ENCODE data around the gene TENT5A.
"Not testable (repeated sequence)": the region's sequence is repeated elsewhere in the genome, so short reads cannot be mapped to it uniquely, and the experiment has no call there.

The TENT5A gene

DNA sequence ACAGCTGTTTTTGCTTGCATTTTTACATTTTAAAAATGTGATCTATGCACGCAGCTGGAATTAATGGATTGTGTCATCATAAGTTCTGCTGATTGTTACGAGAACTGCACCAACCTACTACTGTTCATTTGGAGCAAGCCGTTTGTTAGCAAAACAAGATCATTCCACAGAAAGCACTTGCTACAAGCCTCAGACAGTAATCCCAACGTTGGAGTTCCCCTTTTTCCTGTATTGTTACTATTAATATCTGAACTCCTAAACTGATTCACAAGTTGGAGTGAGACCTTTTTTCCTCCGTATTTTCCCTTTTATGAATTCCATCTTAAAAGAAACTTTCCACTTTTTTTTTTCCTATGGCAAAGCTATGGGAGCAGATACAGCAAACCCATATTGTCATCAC lies 3.5 kb downstream of the TENT5A start:
- Histone ChIP-seq H3K27ac (ENCODE audit: low read depth, low read length) (no peak overlapping the region), H3K4me3 (ENCODE audit: low read depth in 1 of 2, low read length in 2 of 2) (peak overlapping the region; percentile 9 to 92), H3K4me1 (ENCODE audit: insufficient read depth, low read length) (peaks cover 31% of the 10 kb centered on the region), H3K9ac (ENCODE audit: low read length) (peak overlapping the region; percentile 51), H3K36me3 (ENCODE audit: insufficient read depth, low read length) (no peaks in the 10 kb centered on the region), H3K27me3 (ENCODE audit: control insufficient read depth in 1 of 2, insufficient read depth in 2 of 2, low read length in 2 of 2) (no peaks in the 10 kb centered on the region), H3K9me3 (ENCODE audit: low read length) (no peaks in the 10 kb centered on the region)

DNA sequence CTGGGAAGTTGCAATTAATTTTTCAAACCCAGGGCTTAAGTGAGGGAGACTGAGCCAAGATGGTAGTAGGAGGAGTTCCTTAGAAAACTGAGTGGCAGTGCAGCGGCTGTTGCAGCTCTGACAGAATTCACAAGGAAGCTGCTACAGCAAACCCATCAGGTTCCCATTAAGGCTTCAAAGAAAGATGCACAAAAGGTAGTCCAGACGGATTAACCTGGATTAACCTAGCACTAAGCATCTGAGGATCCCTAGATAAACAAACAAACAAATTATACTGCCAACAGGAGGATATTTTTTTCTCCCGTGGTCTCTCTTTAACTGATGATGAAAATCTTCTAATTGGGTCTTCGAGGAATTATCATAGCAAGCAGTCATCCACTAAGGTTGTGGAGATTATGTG lies 5.2 kb downstream of the TENT5A start:
- H3K4me3 ChIP-seq (ENCODE audit: low read depth in 1 of 2, low read length in 2 of 2): no peak overlapping the region

DNA sequence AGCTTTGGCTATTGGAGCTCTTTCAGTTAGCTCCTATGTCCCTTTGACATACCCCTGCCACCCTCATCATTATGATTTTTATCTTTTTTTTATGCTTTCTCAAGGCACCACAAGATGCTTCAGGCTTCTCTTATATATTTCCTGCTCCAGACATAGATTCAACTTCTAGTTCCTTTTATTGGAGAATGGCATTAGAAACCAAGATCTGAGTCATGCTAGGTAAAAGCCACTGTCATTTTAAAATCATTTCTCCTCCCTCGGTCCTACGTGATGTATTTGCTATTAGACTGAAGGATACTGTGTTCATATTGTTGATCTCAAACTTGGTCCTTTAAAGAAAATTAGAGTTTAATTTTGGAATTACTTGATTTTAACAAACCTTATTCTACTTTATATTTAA lies 8.3 kb downstream of the TENT5A start:
- Histone ChIP-seq H3K4me1 (ENCODE audit: insufficient read depth, low read length) (peaks cover 19% of the 10 kb centered on the region), H3K9ac (ENCODE audit: low read length) (no peak overlapping the region), H3K27ac (ENCODE audit: low read depth, low read length) (no peak overlapping the region), H3K27me3 (ENCODE audit: control insufficient read depth in 1 of 2, insufficient read depth in 2 of 2, low read length in 2 of 2) (no peaks in the 10 kb centered on the region), H3K9me3 (ENCODE audit: low read length) (no peaks in the 10 kb centered on the region), H3K36me3 (ENCODE audit: insufficient read depth, low read length) (no peaks in the 10 kb centered on the region), H3K4me3 (ENCODE audit: low read depth in 1 of 2, low read length in 2 of 2) (no peak overlapping the region)

More for the DNA sequence above, 5.2 kb downstream of the TENT5A start:
- Histone ChIP-seq H3K27ac (ENCODE audit: low read depth, low read length) (no peak overlapping the region), H3K36me3 (ENCODE audit: insufficient read depth, low read length) (no peaks in the 10 kb centered on the region), H3K9me3 (ENCODE audit: low read length) (no peaks in the 10 kb centered on the region), H3K9ac (ENCODE audit: low read length) (no peak overlapping the region), H3K4me1 (ENCODE audit: insufficient read depth, low read length) (peaks cover 30% of the 10 kb centered on the region), H3K27me3 (ENCODE audit: control insufficient read depth in 1 of 2, insufficient read depth in 2 of 2, low read length in 2 of 2) (no peaks in the 10 kb centered on the region)

DNA sequence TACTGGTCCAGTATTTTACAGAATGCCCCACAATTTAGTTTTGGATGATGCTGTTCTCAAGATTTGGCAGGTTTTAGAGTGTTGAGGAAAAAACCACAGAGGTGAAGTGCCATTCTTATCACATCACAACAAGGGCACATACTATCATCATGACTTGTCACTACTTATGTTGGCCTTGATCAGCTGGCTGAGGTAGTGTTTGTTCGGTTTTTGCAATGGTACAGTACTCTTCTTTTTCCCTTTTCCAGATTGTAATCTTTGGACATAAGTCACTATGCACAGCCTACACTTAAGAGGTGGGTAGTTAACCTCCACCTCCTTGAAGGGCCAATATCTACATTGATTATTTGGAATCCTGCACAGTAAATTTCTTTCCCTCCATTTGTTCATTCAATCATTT lies 8.8 kb downstream of the TENT5A start:
- H3K27me3 ChIP-seq (ENCODE audit: control insufficient read depth in 1 of 2, insufficient read depth in 2 of 2, low read length in 2 of 2): no peaks in the 10 kb centered on the region
- H3K9ac ChIP-seq (ENCODE audit: low read length): no peak overlapping the region
- no peak overlapping the region for H3K4me3 ChIP-seq (ENCODE audit: low read depth in 1 of 2, low read length in 2 of 2)
- no peak overlapping the region for H3K27ac ChIP-seq (ENCODE audit: low read depth, low read length)
- H3K9me3 ChIP-seq (ENCODE audit: low read length): no peaks in the 10 kb centered on the region
- H3K36me3 ChIP-seq (ENCODE audit: insufficient read depth, low read length): no peaks in the 10 kb centered on the region
- H3K4me1 ChIP-seq (ENCODE audit: insufficient read depth, low read length): peaks cover 14% of the 10 kb centered on the region

DNA sequence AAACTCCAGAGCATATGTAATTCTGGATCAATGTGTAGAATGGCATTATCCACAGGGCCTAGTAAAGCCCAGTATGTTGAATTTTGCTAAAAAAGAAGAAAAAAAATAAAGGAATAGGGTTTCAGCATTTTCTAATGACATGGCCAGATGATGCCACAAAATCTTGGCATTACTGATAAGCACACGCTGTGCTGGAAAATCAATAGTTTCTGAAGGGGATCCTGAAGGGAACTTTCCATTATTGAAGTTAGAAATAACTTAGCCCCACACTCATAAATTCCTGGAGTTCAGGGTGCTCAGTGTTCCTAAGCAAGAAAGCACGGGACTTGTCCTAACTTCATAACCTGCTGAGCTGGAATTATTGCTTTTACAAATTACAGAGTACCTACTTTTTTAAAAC lies 10.8 kb downstream of the TENT5A start:
- H3K27ac ChIP-seq (ENCODE audit: low read depth, low read length): no peak overlapping the region
- no peaks in the 10 kb centered on the region for H3K36me3 ChIP-seq (ENCODE audit: insufficient read depth, low read length)
- peaks cover 5% of the 10 kb centered on the region for H3K4me1 ChIP-seq (ENCODE audit: insufficient read depth, low read length)
- no peak overlapping the region for H3K4me3 ChIP-seq (ENCODE audit: low read depth in 1 of 2, low read length in 2 of 2)
- no peaks in the 10 kb centered on the region for H3K27me3 ChIP-seq (ENCODE audit: control insufficient read depth in 1 of 2, insufficient read depth in 2 of 2, low read length in 2 of 2)
- H3K9me3 ChIP-seq (ENCODE audit: low read length): no peaks in the 10 kb centered on the region
- no peak overlapping the region for H3K9ac ChIP-seq (ENCODE audit: low read length)

DNA sequence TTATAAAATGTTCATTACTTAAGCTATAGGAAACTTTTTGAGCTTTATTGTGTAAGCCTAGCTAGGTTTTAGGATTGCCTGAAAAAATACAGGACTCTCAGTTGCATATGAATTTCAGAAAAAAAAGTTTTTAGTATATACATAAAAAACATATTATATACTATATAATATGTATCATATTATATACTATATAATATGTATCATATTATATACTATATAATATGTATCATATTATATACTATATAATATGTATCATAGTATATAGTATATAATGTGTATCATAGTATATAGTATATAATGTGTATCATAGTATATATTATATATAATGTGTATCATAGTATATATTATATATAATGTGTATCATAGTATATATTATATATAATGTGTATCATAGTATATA lies 11.9 kb downstream of the TENT5A start:
- not testable (repeated sequence) for H3K27me3 ChIP-seq (ENCODE audit: control insufficient read depth in 1 of 2, insufficient read depth in 2 of 2, low read length in 2 of 2); H3K36me3 ChIP-seq (ENCODE audit: insufficient read depth, low read length); H3K27ac ChIP-seq (ENCODE audit: low read depth, low read length); H3K9me3 ChIP-seq (ENCODE audit: low read length); H3K4me3 ChIP-seq (ENCODE audit: low read depth in 1 of 2, low read length in 2 of 2); H3K4me1 ChIP-seq (ENCODE audit: insufficient read depth, low read length); H3K9ac ChIP-seq (ENCODE audit: low read length)

DNA sequence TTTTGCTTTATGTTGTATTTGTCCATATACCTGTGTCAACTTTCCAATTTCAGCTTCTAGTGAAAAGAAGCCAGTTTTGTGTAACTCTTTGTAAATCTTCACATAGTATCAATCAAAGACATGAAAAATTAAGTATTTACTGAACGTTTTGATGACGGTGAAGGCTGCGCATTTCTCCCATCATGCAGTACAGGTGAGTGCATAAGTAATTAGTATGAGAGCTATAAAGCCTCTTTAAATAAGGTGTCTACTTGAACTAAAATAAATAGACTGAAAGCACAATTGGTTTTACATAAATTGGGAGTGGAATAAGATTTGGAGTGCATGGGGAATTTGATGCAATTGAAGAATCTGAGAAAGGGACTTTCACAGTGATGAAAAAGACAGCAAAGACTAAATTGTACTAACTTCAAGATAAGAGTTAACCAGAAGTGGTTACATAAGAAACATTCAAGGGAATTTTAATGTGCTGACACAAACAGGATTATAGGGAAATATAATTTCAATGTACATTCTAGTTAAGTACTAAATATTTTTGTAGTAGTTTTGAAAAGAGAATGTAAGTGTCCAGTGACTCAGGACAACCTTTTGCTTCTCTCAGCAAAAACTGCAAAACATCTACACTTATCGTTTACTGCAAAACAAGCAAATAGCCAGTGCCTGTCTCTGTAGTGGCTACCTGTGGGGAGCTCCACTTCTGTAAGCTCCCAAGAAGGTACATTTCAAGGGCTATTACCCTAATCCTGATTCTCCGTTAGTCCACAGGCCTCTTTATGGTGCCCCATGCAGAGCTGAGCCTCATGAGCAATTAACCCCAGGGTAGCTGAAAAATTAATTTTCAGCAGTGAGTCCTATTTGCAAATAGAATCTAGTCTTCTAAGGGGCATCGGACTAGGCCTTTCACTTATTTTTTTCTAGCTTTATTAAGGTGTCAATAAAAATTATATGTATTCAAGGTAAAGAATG lies 13.0 kb downstream of the TENT5A start:
- H3K9ac ChIP-seq (ENCODE audit: low read length): no peak overlapping the region
- no peak overlapping the region for H3K4me3 ChIP-seq (ENCODE audit: low read depth in 1 of 2, low read length in 2 of 2)
- no peaks in the 10 kb centered on the region for H3K9me3 ChIP-seq (ENCODE audit: low read length)
- no peaks in the 10 kb centered on the region for H3K36me3 ChIP-seq (ENCODE audit: insufficient read depth, low read length)
- H3K27me3 ChIP-seq (ENCODE audit: control insufficient read depth in 1 of 2, insufficient read depth in 2 of 2, low read length in 2 of 2): no peaks in the 10 kb centered on the region
- no peaks in the 10 kb centered on the region for H3K4me1 ChIP-seq (ENCODE audit: insufficient read depth, low read length)
- H3K27ac ChIP-seq (ENCODE audit: low read depth, low read length): no peak overlapping the region

DNA sequence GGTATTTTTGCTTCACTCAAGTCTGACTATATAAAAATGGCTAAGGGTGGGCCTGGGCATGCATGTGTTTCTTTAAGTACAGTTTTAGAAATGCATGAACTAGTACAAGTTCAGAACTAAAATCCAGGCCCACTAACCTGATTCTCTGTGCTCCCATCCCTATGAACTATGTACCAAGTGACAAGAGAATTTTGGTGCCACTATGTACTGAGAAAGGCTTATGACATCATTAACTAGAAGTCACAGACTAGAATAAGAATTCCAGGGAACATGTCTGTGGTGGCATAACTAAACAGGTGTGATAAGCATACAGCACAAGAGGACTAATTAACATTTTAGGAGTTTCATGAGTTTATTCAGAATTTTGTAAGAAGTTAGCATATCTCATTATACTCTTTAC lies 16.1 kb downstream of the TENT5A start:
- H3K4me3 ChIP-seq (ENCODE audit: low read depth in 1 of 2, low read length in 2 of 2): no peak overlapping the region
- H3K36me3 ChIP-seq (ENCODE audit: insufficient read depth, low read length): no peaks in the 10 kb centered on the region
- H3K27me3 ChIP-seq (ENCODE audit: control insufficient read depth in 1 of 2, insufficient read depth in 2 of 2, low read length in 2 of 2): no peaks in the 10 kb centered on the region
- H3K9ac ChIP-seq (ENCODE audit: low read length): no peak overlapping the region
- H3K27ac ChIP-seq (ENCODE audit: low read depth, low read length): no peak overlapping the region
- peaks cover 5% of the 10 kb centered on the region for H3K4me1 ChIP-seq (ENCODE audit: insufficient read depth, low read length)
- H3K9me3 ChIP-seq (ENCODE audit: low read length): no peaks in the 10 kb centered on the region

DNA sequence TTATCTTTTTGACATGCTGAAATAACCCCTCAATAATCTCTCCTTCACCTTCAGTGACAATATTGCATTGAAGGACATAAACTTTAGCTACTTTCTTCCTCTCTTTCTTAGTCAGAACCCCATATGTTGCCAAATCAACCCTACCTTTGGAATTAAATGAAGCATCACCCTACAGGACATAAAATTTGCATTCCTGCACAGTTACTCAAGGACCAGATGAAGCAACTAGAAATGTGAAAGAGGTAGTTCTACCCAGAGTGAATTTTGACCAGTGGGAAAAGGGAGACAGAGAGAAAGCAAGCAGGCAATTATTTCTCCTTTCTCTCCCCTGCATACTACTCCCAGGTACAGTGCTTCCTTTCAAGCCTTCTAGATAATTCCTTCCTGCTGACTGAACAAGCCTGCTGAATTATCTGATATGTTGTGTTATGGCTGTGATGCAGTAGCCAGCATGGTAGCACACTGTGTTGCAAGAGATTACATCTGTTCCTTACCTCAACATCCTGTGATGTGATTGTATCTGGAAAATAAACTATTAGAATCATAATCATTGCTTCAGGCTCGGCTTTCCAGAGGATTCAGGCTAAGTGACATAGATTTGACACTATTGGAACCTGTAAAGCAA lies 16.6 kb downstream of the TENT5A start:
- no peaks in the 10 kb centered on the region for H3K9me3 ChIP-seq (ENCODE audit: low read length)
- peaks cover 5% of the 10 kb centered on the region for H3K4me1 ChIP-seq (ENCODE audit: insufficient read depth, low read length)
- no peaks in the 10 kb centered on the region for H3K27me3 ChIP-seq (ENCODE audit: control insufficient read depth in 1 of 2, insufficient read depth in 2 of 2, low read length in 2 of 2)
- H3K4me3 ChIP-seq (ENCODE audit: low read depth in 1 of 2, low read length in 2 of 2): no peak overlapping the region
- H3K36me3 ChIP-seq (ENCODE audit: insufficient read depth, low read length): no peaks in the 10 kb centered on the region
- H3K9ac ChIP-seq (ENCODE audit: low read length): no peak overlapping the region
- no peak overlapping the region for H3K27ac ChIP-seq (ENCODE audit: low read depth, low read length)

DNA sequence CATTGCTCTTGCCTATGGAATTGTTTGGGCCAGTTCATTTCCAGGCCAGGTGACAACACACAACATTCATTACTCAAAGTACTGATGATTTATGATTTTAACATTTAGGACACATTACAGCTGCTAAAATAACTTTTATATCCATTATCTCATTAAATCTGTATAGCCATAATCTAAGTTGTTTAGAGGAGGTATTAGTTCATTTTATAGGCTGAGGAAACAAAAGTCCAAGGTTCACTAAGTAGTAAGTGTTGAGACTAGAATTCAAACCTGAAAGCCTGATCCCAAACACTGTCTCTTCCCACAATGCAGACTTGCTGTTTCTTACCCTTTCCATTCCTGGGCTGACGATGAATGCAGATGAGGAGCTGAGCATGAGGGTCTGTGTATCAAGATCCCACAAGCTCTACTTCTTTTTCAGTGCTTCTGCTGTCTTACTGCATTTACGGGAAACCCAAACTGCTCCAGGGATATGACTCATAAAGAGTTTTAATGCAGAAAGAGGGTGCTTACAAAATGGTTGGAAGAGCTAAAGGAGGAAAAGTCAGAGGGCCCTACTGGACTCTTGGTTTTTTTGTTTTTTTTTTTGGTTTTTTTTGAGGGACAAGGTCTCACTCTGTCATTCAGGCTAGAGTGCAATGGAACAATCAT lies 17.9 kb downstream of the TENT5A start:
- Histone ChIP-seq H3K27me3 (ENCODE audit: control insufficient read depth in 1 of 2, insufficient read depth in 2 of 2, low read length in 2 of 2) (no peaks in the 10 kb centered on the region), H3K4me3 (ENCODE audit: low read depth in 1 of 2, low read length in 2 of 2) (no peak overlapping the region), H3K36me3 (ENCODE audit: insufficient read depth, low read length) (no peaks in the 10 kb centered on the region), H3K9me3 (ENCODE audit: low read length) (no peaks in the 10 kb centered on the region), H3K27ac (ENCODE audit: low read depth, low read length) (no peak overlapping the region), H3K9ac (ENCODE audit: low read length) (no peak overlapping the region), H3K4me1 (ENCODE audit: insufficient read depth, low read length) (peaks cover 5% of the 10 kb centered on the region)

DNA sequence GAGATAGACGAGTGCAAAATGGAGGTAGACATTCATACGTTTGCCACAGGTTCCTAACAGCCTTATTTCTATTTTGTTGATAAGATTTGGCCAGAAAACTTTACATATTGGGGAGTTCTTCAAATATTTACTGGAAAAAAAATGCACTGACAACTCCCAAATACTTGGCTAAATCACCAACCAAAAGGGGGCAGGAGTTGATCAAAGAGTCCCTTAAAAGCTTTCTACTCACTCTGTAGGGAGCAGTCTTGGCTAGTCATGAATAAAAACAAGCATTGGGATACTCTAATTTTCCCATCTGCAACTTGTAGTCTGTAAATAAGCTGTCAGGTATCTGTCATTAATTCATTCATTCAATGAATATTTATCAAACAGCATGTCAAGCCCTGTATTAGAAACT lies 18.4 kb downstream of the TENT5A start:
- Histone ChIP-seq H3K9ac (ENCODE audit: low read length) (no peak overlapping the region), H3K4me1 (ENCODE audit: insufficient read depth, low read length) (peaks cover 5% of the 10 kb centered on the region), H3K27ac (ENCODE audit: low read depth, low read length) (no peak overlapping the region), H3K4me3 (ENCODE audit: low read depth in 1 of 2, low read length in 2 of 2) (no peak overlapping the region), H3K9me3 (ENCODE audit: low read length) (no peaks in the 10 kb centered on the region), H3K36me3 (ENCODE audit: insufficient read depth, low read length) (no peaks in the 10 kb centered on the region), H3K27me3 (ENCODE audit: control insufficient read depth in 1 of 2, insufficient read depth in 2 of 2, low read length in 2 of 2) (no peaks in the 10 kb centered on the region)

Data from muscle layer of colon (tissue), 2 donors.